Measurements from ENCODE around the gene LY6G6C.

LY6G6C gene

DNA sequence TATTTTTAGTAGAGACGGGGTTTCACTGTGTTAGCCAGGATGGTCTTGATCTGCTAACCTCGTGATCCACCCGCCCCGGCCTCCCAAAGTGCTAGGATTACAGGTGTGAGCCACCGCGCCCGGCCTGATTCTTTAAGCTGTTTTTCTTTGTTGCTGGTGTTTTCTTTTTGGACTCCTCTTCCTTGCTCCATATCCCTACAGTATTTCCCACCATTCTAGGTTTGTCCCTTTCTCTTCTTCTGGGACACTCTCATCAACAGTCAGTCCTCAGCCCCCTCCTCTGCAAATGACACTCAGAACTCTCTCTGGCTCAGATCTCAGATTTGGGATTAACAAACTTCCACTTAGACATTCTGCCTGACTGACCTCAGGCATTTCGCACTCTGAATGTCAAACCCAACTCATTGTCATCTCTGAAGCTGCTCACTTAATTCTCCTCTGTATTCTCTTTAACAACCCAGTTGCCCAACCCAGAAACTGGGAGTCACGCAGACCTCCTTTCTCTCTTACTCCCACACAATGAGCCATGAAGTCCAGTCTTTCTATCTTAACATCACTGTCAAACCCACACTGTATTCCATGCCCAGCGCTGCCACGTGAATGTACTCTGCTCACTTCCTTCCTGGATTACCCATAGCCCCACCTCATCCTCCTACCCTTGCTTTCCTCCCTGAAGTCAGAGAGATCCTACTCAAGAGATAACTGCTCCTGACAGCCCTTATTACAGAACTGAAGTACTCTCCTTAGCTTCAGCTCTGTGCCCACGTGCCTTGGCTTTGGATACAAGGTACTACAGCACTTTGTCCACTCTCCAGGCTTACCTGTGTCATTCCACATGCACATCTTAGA lies 4.2 kb upstream of the LY6G6C start:
- H3K4me3 ChIP-seq (ENCODE audit: low read length): no peak overlapping the region
- no peaks in the 10 kb centered on the region for H3K9me3 ChIP-seq (ENCODE audit: control insufficient read depth, insufficient read depth, low read length)
- H3K36me3 ChIP-seq (ENCODE audit: control insufficient read depth, insufficient read depth, low read length): peaks cover 6% of the 10 kb centered on the region; the same call in 1 of the 2 replicates
- H3K27ac ChIP-seq (ENCODE audit: low read length): no peak overlapping the region
- no peaks in the 10 kb centered on the region for H3K27me3 ChIP-seq (ENCODE audit: control insufficient read depth, insufficient read depth, low read length)
- H3K4me1 ChIP-seq (ENCODE audit: control insufficient read depth, insufficient read depth, low read length): peaks cover 2% of the 10 kb centered on the region; the same call in 1 of the 2 replicates
- DNase-seq (ENCODE audit: low read depth, low spot score): no peak
- no CpG with 5 or more reads among the region's 12 CpGs for WGBS (ENCODE audit: insufficient coverage, insufficient read length)

- Histone ChIP-seq H3K27me3 (ENCODE audit: control insufficient read depth, insufficient read depth, low read length) (no peaks in the 10 kb centered on the region), H3K4me1 (ENCODE audit: control insufficient read depth, insufficient read depth, low read length) (peaks cover 2% of the 10 kb centered on the region; the same call in 1 of the 2 replicates), H3K27ac (ENCODE audit: low read length) (no peak overlapping the region), H3K9me3 (ENCODE audit: control insufficient read depth, insufficient read depth, low read length) (no peaks in the 10 kb centered on the region), H3K4me3 (ENCODE audit: low read length) (no peak overlapping the region), H3K36me3 (ENCODE audit: control insufficient read depth, insufficient read depth, low read length) (peaks cover 6% of the 10 kb centered on the region; the same call in 1 of the 2 replicates)
- DNase-seq (ENCODE audit: low read depth, low spot score): no peak
- no CpG with 5 or more reads among the region's 25 CpGs for WGBS (ENCODE audit: insufficient coverage, insufficient read length)
These were observed 2.6 kb upstream of the LY6G6C start for GRCh38 chr6:31723980-31724691.

- Histone ChIP-seq H3K4me3 (ENCODE audit: low read length) (no peak within 1 kb of the TSS), H3K9me3 (ENCODE audit: control insufficient read depth, insufficient read depth, low read length) (no peaks in the 10 kb centered on the region), H3K4me1 (ENCODE audit: control insufficient read depth, insufficient read depth, low read length) (peaks cover 4% of the 10 kb centered on the region; the same call in 1 of the 2 replicates), H3K36me3 (ENCODE audit: control insufficient read depth, insufficient read depth, low read length) (peaks cover 6% of the 10 kb centered on the region; the same call in 1 of the 2 replicates), H3K27ac (ENCODE audit: low read length) (no peak within 1 kb of the TSS), H3K27me3 (ENCODE audit: control insufficient read depth, insufficient read depth, low read length) (no peaks in the 10 kb centered on the region)
- no CpG with 5 or more reads among the region's 46 CpGs for WGBS (ENCODE audit: insufficient coverage, insufficient read length)
- no peak for DNase-seq (ENCODE audit: low read depth, low spot score)
These were observed 1.9 kb upstream of the LY6G6C start, which contains the start of gene MPIG6B for GRCh38 chr6:31723245-31723979. TSS of gene MPIG6B (plus strand) at chr6:31723373. CDS start at chr6:31723384, 11 bp downstream.

DNA sequence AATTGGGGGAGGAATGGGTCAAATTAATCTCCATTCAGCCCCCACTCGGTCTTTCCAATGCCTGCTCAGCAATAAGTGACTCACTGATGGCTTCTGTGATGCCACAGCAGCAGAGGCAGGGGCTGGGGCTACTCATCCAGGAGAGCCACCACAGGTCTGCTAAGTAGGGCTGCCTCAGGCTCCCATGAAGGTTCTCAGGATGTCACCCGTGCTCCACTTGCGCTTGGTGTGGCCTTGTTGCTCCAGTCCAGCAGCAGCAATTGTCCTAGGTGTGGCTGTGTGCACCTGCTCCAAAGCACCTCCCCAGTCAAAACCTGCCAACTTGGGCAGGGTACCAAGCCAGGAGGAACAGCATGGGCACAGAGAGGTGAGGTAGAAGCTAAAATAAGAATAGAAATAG lies 627 bp upstream of the LY6G6C start:
- Histone ChIP-seq H3K27me3 (ENCODE audit: control insufficient read depth, insufficient read depth, low read length) (no peaks in the 10 kb centered on the region), H3K4me1 (ENCODE audit: control insufficient read depth, insufficient read depth, low read length) (peaks cover 10% of the 10 kb centered on the region; the same call in 1 of the 2 replicates), H3K27ac (ENCODE audit: low read length) (no peak overlapping the region), H3K4me3 (ENCODE audit: low read length) (no peak overlapping the region), H3K36me3 (ENCODE audit: control insufficient read depth, insufficient read depth, low read length) (peaks cover 2% of the 10 kb centered on the region; the same call in 1 of the 2 replicates), H3K9me3 (ENCODE audit: control insufficient read depth, insufficient read depth, low read length) (no peaks in the 10 kb centered on the region)
- no CpG with 5 or more reads among the region's 3 CpGs for WGBS (ENCODE audit: insufficient coverage, insufficient read length)
- no peak for DNase-seq (ENCODE audit: low read depth, low spot score)

GRCh38 chr6:31720196-31720770 lies 1.3 kb downstream of the LY6G6C start:
- Histone ChIP-seq H3K27me3 (ENCODE audit: control insufficient read depth, insufficient read depth, low read length) (no peaks in the 10 kb centered on the region), H3K36me3 (ENCODE audit: control insufficient read depth, insufficient read depth, low read length) (no peaks in the 10 kb centered on the region), H3K27ac (ENCODE audit: low read length) (no peak overlapping the region), H3K9me3 (ENCODE audit: control insufficient read depth, insufficient read depth, low read length) (no peaks in the 10 kb centered on the region), H3K4me3 (ENCODE audit: low read length) (no peak overlapping the region), H3K4me1 (ENCODE audit: control insufficient read depth, insufficient read depth, low read length) (peaks cover 10% of the 10 kb centered on the region; the same call in 1 of the 2 replicates)
- no peak for DNase-seq (ENCODE audit: low read depth, low spot score)
- no CpG with 5 or more reads among the region's 5 CpGs for WGBS (ENCODE audit: insufficient coverage, insufficient read length)

DNA sequence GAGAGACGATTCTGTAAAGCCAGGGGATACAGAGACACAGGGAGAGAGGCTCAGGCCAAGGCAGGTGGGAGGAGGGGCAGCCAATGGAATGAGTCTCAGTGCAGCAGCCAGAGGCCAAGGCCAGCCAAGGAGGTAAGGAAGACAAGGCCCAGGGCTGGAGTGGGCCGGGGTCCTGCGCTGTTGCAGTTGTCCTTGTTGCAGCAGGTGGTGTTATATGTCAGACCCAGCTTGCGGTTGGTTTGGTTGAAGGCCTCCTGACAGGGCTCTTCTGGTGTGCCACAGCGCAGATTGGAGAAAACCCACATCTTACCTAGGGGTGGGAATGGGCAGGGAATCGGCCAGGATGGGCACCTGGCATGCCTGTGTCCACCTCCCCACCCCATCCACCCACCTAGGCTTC lies 2.5 kb downstream of the LY6G6C start:
- Histone ChIP-seq H3K4me3 (ENCODE audit: low read length) (no peak overlapping the region), H3K27ac (ENCODE audit: low read length) (no peak overlapping the region), H3K9me3 (ENCODE audit: control insufficient read depth, insufficient read depth, low read length) (no peaks in the 10 kb centered on the region), H3K36me3 (ENCODE audit: control insufficient read depth, insufficient read depth, low read length) (no peaks in the 10 kb centered on the region), H3K27me3 (ENCODE audit: control insufficient read depth, insufficient read depth, low read length) (no peaks in the 10 kb centered on the region), H3K4me1 (ENCODE audit: control insufficient read depth, insufficient read depth, low read length) (peaks cover 12% of the 10 kb centered on the region)
- WGBS (ENCODE audit: insufficient coverage, insufficient read length): no CpG with 5 or more reads among the region's 6 CpGs
- no peak for DNase-seq (ENCODE audit: low read depth, low spot score)

DNA sequence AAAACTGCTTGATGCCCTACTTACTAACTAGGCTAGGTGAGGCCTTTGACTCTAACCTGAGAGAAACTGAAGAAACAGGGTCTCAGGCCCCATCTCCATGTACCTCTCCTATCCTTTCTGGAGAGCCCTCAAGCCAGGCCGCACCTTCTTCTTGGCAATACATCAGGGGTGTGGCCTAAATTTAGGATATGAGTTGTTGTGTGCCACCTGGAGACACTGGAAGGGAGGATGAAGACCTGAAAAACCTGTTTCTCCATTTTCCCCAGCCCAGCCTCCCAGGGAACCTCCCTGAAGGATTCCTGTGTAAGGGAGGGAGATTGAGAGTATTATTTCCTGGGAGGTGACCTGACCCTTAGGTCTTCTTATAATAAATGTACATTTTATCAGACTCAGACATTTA lies 3.3 kb downstream of the LY6G6C start:
- Histone ChIP-seq H3K27ac (ENCODE audit: low read length) (no peak overlapping the region), H3K9me3 (ENCODE audit: control insufficient read depth, insufficient read depth, low read length) (no peaks in the 10 kb centered on the region), H3K4me1 (ENCODE audit: control insufficient read depth, insufficient read depth, low read length) (peaks cover 16% of the 10 kb centered on the region), H3K27me3 (ENCODE audit: control insufficient read depth, insufficient read depth, low read length) (no peaks in the 10 kb centered on the region), H3K36me3 (ENCODE audit: control insufficient read depth, insufficient read depth, low read length) (no peaks in the 10 kb centered on the region), H3K4me3 (ENCODE audit: low read length) (no peak overlapping the region)
- WGBS (ENCODE audit: insufficient coverage, insufficient read length): no CpG with 5 or more reads among the region's 1 CpG
- no peak for DNase-seq (ENCODE audit: low read depth, low spot score)

DNA sequence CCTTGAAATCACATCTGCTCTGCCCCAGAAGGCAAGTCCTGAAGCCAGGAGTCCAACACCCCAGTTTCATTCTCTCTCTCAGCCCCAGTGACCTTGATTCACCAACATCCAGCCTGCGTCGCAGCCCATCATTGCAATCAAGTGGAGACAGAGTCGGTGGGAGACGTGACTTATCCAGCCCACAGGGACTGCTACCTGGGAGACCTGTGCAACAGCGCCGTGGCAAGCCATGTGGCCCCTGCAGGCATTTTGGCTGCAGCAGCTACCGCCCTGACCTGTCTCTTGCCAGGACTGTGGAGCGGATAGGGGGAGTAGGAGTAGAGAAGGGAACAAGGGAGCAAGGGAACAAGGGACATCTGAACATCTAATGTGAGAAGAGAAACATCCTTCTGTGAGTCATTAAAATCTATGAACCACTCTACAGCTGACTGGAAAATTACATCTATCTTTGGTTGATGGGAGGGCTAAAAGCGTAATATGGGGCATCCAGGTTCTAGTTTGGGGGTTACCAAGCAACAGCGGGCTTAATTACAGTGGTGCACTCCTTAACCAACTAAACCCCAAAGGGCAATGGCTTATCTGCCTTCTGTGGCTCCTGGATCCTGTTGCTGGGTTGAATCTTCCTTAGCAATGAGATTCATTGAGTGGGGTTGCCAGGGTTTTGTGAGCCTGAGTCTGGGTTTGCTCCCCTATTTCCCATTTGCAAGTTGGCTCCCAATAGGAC lies 3.9 kb downstream of the LY6G6C start:
- peaks cover 16% of the 10 kb centered on the region for H3K4me1 ChIP-seq (ENCODE audit: control insufficient read depth, insufficient read depth, low read length)
- no peak overlapping the region for H3K4me3 ChIP-seq (ENCODE audit: low read length)
- no peaks in the 10 kb centered on the region for H3K36me3 ChIP-seq (ENCODE audit: control insufficient read depth, insufficient read depth, low read length)
- no CpG with 5 or more reads among the region's 10 CpGs for WGBS (ENCODE audit: insufficient coverage, insufficient read length)
- no peak for DNase-seq (ENCODE audit: low read depth, low spot score)
- no peak overlapping the region for H3K27ac ChIP-seq (ENCODE audit: low read length)
- no peaks in the 10 kb centered on the region for H3K9me3 ChIP-seq (ENCODE audit: control insufficient read depth, insufficient read depth, low read length)
- no peaks in the 10 kb centered on the region for H3K27me3 ChIP-seq (ENCODE audit: control insufficient read depth, insufficient read depth, low read length)

DNA sequence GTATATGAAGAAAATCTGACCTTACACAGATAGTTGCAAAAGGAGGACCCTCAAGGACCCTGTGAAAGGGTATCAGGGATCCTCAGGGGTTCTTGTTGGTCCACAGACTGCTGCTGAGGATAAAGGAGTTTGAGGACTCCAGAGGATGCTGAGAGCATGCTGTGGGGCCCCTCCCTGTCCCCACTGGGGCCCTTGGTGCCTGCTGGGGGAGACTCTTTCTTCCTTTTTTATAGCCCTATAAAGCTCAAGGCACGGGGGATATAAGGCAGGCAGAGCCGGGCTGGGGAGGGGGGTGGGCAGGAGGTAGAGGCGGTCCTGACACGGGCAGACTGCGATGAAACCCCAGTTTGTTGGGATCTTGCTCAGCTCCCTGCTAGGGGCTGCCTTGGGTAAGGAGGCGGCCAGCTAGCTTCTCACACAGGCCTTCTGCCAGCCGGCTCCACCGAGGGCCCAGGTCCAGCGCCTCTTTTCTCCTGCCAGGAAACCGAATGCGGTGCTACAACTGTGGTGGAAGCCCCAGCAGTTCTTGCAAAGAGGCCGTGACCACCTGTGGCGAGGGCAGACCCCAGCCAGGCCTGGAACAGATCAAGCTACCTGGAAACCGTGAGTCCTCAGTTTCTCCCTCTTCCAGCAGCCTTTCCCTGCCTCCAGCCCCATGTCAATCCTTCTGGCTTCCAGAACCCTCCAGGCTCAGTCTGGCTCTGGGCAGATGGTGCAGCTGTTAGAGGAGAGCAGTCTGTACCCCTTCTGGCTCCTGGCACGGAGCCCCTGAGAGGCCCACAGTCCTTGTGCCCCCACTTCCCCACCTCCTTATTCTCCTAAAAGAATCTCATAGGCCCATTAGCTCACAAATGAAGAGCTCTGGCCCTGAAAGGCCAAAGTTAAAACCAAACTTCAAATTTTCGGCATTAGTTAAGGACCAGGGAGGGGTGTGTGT lies 6.3 kb downstream of the LY6G6C start, which contains the start of gene LY6G6D:
Gene LY6G6D (plus strand): TSS at position 327 of the 937 bp plus-strand sequence. CDS start 8 bp downstream, at position 335.
- Histone ChIP-seq H3K4me1 (ENCODE audit: control insufficient read depth, insufficient read depth, low read length) (peaks cover 16% of the 10 kb centered on the region), H3K4me3 (ENCODE audit: low read length) (no peak within 1 kb of the TSS; the same call in 1 of the 2 replicates), H3K36me3 (ENCODE audit: control insufficient read depth, insufficient read depth, low read length) (no peaks in the 10 kb centered on the region), H3K9me3 (ENCODE audit: control insufficient read depth, insufficient read depth, low read length) (no peaks in the 10 kb centered on the region), H3K27ac (ENCODE audit: low read length) (no peak within 1 kb of the TSS), H3K27me3 (ENCODE audit: control insufficient read depth, insufficient read depth, low read length) (no peaks in the 10 kb centered on the region)
- WGBS (ENCODE audit: insufficient coverage, insufficient read length): no CpG with 5 or more reads among the region's 16 CpGs
- DNase-seq (ENCODE audit: low read depth, low spot score): no peak
